NB4 (cell line): ENCODE measurements around the gene AGPS.

Source experiments
- DNase-seq: peaks from one replicate; pipeline ENCODE4 v3.0.0; 2010; ENCODE audit warnings: low read depth
- H3K4me3 ChIP-seq: one replicate; pipeline ENCODE4 v1.5.1; 2011; ENCODE audit warnings: mild to moderate bottlenecking, low read depth, low read length, moderate library complexity
- CTCF ChIP-seq: IDR thresholded peaks from one replicate; pipeline ENCODE4 v1.5.1; 2012; ENCODE audit warnings: low read depth, low read length
- MAX ChIP-seq: IDR thresholded peaks from 2 replicates; pipeline ENCODE4 v1.6.1; 2011; ENCODE audit warnings: low read depth, low read length
- MYC ChIP-seq: IDR thresholded peaks from 2 replicates; pipeline ENCODE4 v1.6.1; 2011; ENCODE audit warnings: low read depth, low read length
- POLR2A ChIP-seq: IDR thresholded peaks from 2 replicates; pipeline ENCODE4 v1.6.1; 2011; ENCODE audit warnings: mild to moderate bottlenecking; ENCODE audit not compliant: insufficient read length; ENCODE audit errors: extremely low read depth

Gene AGPS

GRCh38 chr2:177528351-177528933 is 135.9 kb downstream of the AGPS start:
- H3K4me3 ChIP-seq, result no peak overlapping the region
- no peak for DNase-seq
- no peak for TF ChIP-seq POLR2A
- no peak for TF ChIP-seq CTCF
- no peak for TF ChIP-seq MYC
- no peak for TF ChIP-seq MAX

- DNase-seq, result no peak
- no peak for TF ChIP-seq MYC
- no peak for TF ChIP-seq MAX
- TF ChIP-seq CTCF, result no peak
- no peak for TF ChIP-seq POLR2A
- no peak overlapping the region for H3K4me3 ChIP-seq
These were observed 136.6 kb downstream of the AGPS start for GRCh38 chr2:177529166-177529565.

GRCh38 chr2:177530561-177530960 is 138.0 kb downstream of the AGPS start:
- no peak for DNase-seq
- TF ChIP-seq MYC (no peak), POLR2A (no peak), CTCF (no peak), MAX (no peak)
- H3K4me3 ChIP-seq, result no peak overlapping the region

GRCh38 chr2:177531706-177532105 is 139.1 kb downstream of the AGPS start:
- no peak for DNase-seq
- TF ChIP-seq CTCF, result no peak
- no peak for TF ChIP-seq POLR2A
- no peak for TF ChIP-seq MYC
- no peak for TF ChIP-seq MAX

GRCh38 chr2:177532567-177532966 is 140.0 kb downstream of the AGPS start:
- TF ChIP-seq MYC, result no peak
- TF ChIP-seq POLR2A, result no peak
- no peak for TF ChIP-seq CTCF
- TF ChIP-seq MAX, result no peak
- H3K4me3 ChIP-seq, result no peak overlapping the region
- DNase-seq, result no peak

More at GRCh38 chr2:177531706-177532105, 139.1 kb downstream of the AGPS start:
- H3K4me3 ChIP-seq, result no peak overlapping the region

GRCh38 chr2:177533253-177533652 is 140.7 kb downstream of the AGPS start:
- TF ChIP-seq CTCF, result no peak
- DNase-seq, result no peak
- H3K4me3 ChIP-seq, result no peak overlapping the region
